Peyer's patch (tissue), 4 donors: ENCODE measurements around the gene PHPT1.

Experiments used
- CTCF ChIP-seq, 6 experiments: fragments of 450-650 bp in 4 of 6; fragments of 200-600 bp in 2 of 6; sonication (generic) in 1 of 6; IDR thresholded peaks; one replicate each; pipeline ENCODE4 v1.5.1; 2017 to 2019; ENCODE audit warnings: antibody characterized with exemption in 6 of 6, mild to moderate bottlenecking in 3 of 6, moderate library complexity in 1 of 6
- POLR2A ChIP-seq, 2 donors: fragments of 450-650 bp; IDR thresholded peaks; one replicate each; pipeline ENCODE4 v1.5.1; 2017; ENCODE audit warnings: antibody characterized with exemption in 2 of 2, mild to moderate bottlenecking in 2 of 2, moderate library complexity in 2 of 2

DNA sequence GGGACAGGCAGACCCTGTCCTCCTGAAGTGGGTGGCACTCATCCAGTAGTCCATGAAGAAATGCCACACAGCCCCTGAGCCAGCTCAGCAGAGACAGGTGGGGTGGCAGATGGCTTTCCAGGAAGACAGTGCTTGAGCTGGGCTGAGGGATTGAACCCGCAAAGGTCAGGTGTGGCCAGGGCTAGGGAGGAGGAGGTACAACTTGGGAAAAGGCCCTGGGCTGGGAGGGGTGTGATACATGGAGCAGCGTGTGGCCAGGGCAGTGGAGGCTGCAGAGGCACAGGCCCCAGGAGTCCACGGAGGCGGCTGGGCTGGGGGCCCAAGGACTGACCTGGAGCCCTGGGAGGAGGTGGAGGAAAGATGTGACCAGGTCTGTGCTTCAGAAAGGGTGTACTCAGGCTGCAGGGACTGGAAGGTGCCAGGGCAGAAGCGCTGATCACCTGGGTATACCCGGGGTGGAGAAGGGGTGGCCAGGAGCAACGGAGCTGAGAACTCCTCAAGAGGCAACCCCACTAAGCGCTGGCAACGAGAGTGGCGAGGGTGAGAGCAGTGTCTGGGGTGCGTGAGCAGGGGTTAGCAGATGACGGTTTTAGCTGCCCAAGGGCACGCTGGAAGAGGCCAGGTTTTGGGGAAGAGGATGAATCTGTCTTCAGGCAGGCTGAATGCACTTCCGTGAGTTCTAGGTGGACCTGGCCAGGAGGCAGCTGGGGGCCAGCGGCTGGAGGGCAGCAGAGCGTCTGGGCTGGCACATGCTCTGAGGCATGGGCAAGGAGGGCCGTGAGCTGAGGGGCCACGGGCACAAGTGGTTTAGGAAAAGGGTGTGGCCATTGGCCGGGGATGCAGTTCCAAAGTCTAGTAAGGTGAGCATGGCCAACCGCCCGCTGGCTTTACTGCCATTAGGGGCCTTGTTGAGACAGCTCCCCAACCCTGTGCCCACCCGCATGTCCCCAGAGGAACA, 45.4 kb upstream of the PHPT1 start:
- TF ChIP-seq CTCF (IDR thresholded peaks at IDR 0.05) (no peak), POLR2A (IDR thresholded peaks at IDR 0.05) (no peak)
